ENCODE measurements around the gene DYRK4. TPM values are rescaled to one million over a fixed set of nuclear protein-coding genes. Genes with fewer than 3 reads are reported as not detected.

Gene DYRK4
- total RNA-seq, 1 donor from 2014 or later: 20.5 TPM

- peaks cover 11% of the 10 kb centered on the region for H3K4me1 ChIP-seq
- peaks cover 14% of the 10 kb centered on the region for H3K4me1 Mint-ChIP-seq
- H3K9ac ChIP-seq: no peak overlapping the region
- no peak overlapping the region for H2AFZ ChIP-seq (replicated peaks)
- H3K27ac Mint-ChIP-seq: no peak overlapping the region
- no peaks in the 10 kb centered on the region for H3K36me3 ChIP-seq
- no peaks in the 10 kb centered on the region for H3K36me3 Mint-ChIP-seq
- no peaks in the 10 kb centered on the region for H3K9me3 ChIP-seq (ENCODE audit: low read depth)
- TF ChIP-seq CTCF (IDR thresholded peaks at IDR 0.05) (no peak), EZH2 (IDR thresholded peaks at IDR 0.05) (no peak), EZH2phosphoT487 (IDR thresholded peaks at IDR 0.05) (no peak)
- H3F3A ChIP-seq (ENCODE audit: low read depth): no peaks in the 10 kb centered on the region
- H3K4me2 ChIP-seq: no peak overlapping the region
- no peak overlapping the region for H3K4me3 Mint-ChIP-seq
- H4K20me1 ChIP-seq (ENCODE audit: low read depth): no peaks in the 10 kb centered on the region
- no peaks in the 10 kb centered on the region for H3K79me2 ChIP-seq (ENCODE audit: low read depth)
- no peak overlapping the region for H3K4me3 ChIP-seq
- no peak overlapping the region for H3K27ac ChIP-seq
- peaks cover 17% of the 10 kb centered on the region for H3K27me3 ChIP-seq
- H3K27me3 Mint-ChIP-seq (ENCODE audit: insufficient read depth, low read depth): peaks cover 2% of the 10 kb centered on the region
- no peak for DNase-seq (ENCODE audit: low spot score)
- no peaks in the 10 kb centered on the region for H3K9me3 Mint-ChIP-seq
These were observed 5.3 kb downstream of the DYRK4 start for GRCh38 chr12:4567073-4567881.

GRCh38 chr12:4569261-4569660, 7.3 kb downstream of the DYRK4 start:
- no peak for DNase-seq (ENCODE audit: low spot score)
- peaks cover 8% of the 10 kb centered on the region for H3K4me1 ChIP-seq
- Mint-ChIP-seq H3K27me3 (ENCODE audit: insufficient read depth, low read depth) (peaks cover 2% of the 10 kb centered on the region), H3K4me3 (no peak overlapping the region), H3K27ac (no peak overlapping the region), H3K36me3 (no peaks in the 10 kb centered on the region), H3K4me1 (no peaks in the 10 kb centered on the region), H3K9me3 (no peaks in the 10 kb centered on the region)
- H3K9ac ChIP-seq: no peak overlapping the region
- H2AFZ ChIP-seq (replicated peaks): no peak overlapping the region
- H4K20me1 ChIP-seq (ENCODE audit: low read depth): no peaks in the 10 kb centered on the region
- no peaks in the 10 kb centered on the region for H3K79me2 ChIP-seq (ENCODE audit: low read depth)
- no peak overlapping the region for H3K4me3 ChIP-seq
- H3K36me3 ChIP-seq: no peaks in the 10 kb centered on the region
- no peak overlapping the region for H3K4me2 ChIP-seq
- H3K27ac ChIP-seq: no peak overlapping the region
- no peak for TF ChIP-seq CTCF (IDR thresholded peaks at IDR 0.05)
- TF ChIP-seq EZH2phosphoT487 (IDR thresholded peaks at IDR 0.05): no peak
- no peak for TF ChIP-seq EZH2 (IDR thresholded peaks at IDR 0.05)
- H3K9me3 ChIP-seq (ENCODE audit: low read depth): no peaks in the 10 kb centered on the region
- H3F3A ChIP-seq (ENCODE audit: low read depth): no peaks in the 10 kb centered on the region
- no peaks in the 10 kb centered on the region for H3K27me3 ChIP-seq

GRCh38 chr12:4572680-4573079, 10.7 kb downstream of the DYRK4 start:
- H3K27me3 ChIP-seq: no peaks in the 10 kb centered on the region
- no peak overlapping the region for H3K4me3 ChIP-seq
- H4K20me1 ChIP-seq (ENCODE audit: low read depth): no peaks in the 10 kb centered on the region
- H3K4me1 ChIP-seq: peaks cover 3% of the 10 kb centered on the region
- no peak overlapping the region for H3K9ac ChIP-seq
- no peaks in the 10 kb centered on the region for H3K36me3 ChIP-seq
- H3K4me2 ChIP-seq: no peak overlapping the region
- H3K27me3 Mint-ChIP-seq (ENCODE audit: insufficient read depth, low read depth): peaks cover 2% of the 10 kb centered on the region
- H3K27ac Mint-ChIP-seq: no peak overlapping the region
- no peak overlapping the region for H3K27ac ChIP-seq
- TF ChIP-seq EZH2 (IDR thresholded peaks at IDR 0.05): no peak
- TF ChIP-seq CTCF (IDR thresholded peaks at IDR 0.05): no peak
- no peak for TF ChIP-seq EZH2phosphoT487 (IDR thresholded peaks at IDR 0.05)
- H3K4me3 Mint-ChIP-seq: no peak overlapping the region
- no peak for DNase-seq (ENCODE audit: low spot score)
- H3K79me2 ChIP-seq (ENCODE audit: low read depth): no peaks in the 10 kb centered on the region
- no peaks in the 10 kb centered on the region for H3K9me3 ChIP-seq (ENCODE audit: low read depth)
- no peaks in the 10 kb centered on the region for H3K9me3 Mint-ChIP-seq
- no peak overlapping the region for H2AFZ ChIP-seq (replicated peaks)
- H3K36me3 Mint-ChIP-seq: no peaks in the 10 kb centered on the region
- H3K4me1 Mint-ChIP-seq: no peaks in the 10 kb centered on the region
- H3F3A ChIP-seq (ENCODE audit: low read depth): no peaks in the 10 kb centered on the region

All from neural progenitor cell (in vitro differentiated cells).